ENCODE results near the gene LRBA. TPM values are rescaled to one million over a fixed set of nuclear protein-coding genes. Genes with fewer than 3 reads are reported as not detected.

Gene LRBA
- total and polyA plus RNA-seq, 2 of the 4 experiments (the other 2 are of a cell fraction): 10.2 to 51.6 TPM

- no peak overlapping the region for H4K8ac ChIP-seq (ENCODE audit: low read depth in 2 of 2, low read length in 2 of 2)
- H2BK120ac ChIP-seq (ENCODE audit: low read depth, low read length): no peak overlapping the region
- no peak overlapping the region for H2BK15ac ChIP-seq (ENCODE audit: low read depth, low read length)
- intact Hi-C loops (cut with micrococcal nuclease): loop anchor here (10.0 kb wide), 1 partner anchor 656 kb away; no protein-coding TSS in a partner anchor
- H3K79me1 ChIP-seq (ENCODE audit: low read depth in 1 of 2, low read length in 2 of 2): no peaks in the 10 kb centered on the region
- H2AK5ac ChIP-seq (ENCODE audit: low read depth, low read length): no peak overlapping the region
- no peak overlapping the region for H4K91ac ChIP-seq (ENCODE audit: insufficient read depth, low read depth, low read length)
- dilution Hi-C loops (cut with HindIII; ENCODE audit: low sequenced_read_pairs, unreplicated experiment): no loop called here
- no peak overlapping the region for H3K18ac ChIP-seq (ENCODE audit: low read depth, low read length)
- no peak for TF ChIP-seq CEBPB (IDR thresholded peaks at IDR 0.05; ENCODE audit: low read depth, low read length)
- no peak for TF ChIP-seq RCOR1 (IDR thresholded peaks at IDR 0.05; ENCODE audit: insufficient replicate concordance, low read length)
- no peak for TF ChIP-seq NFE2L2 (IDR thresholded peaks at IDR 0.05; ENCODE audit: low read depth, low read length)
- TF ChIP-seq FOS (IDR thresholded peaks at IDR 0.05; ENCODE audit: low read depth, low read length): no peak
- H4K5ac ChIP-seq (ENCODE audit: low read depth, low read length): no peak overlapping the region
- H2BK5ac ChIP-seq (ENCODE audit: low read depth, low read length, poor library complexity, severe bottlenecking): no peak overlapping the region
- no peak overlapping the region for H3K27ac ChIP-seq (ENCODE audit: insufficient read depth, low read length)
- no peak overlapping the region for H3K23ac ChIP-seq (ENCODE audit: low read depth, low read length)
- ATAC-seq (ENCODE audit: low read depth) (no peak), DNase-seq (no peak)
- BruUV-seq (replicated peaks): no TSS peak
- no peak overlapping the region for H3K4me2 ChIP-seq (ENCODE audit: low read depth, low read length)
- H2AK9ac ChIP-seq (replicated peaks; ENCODE audit: low read depth, low read length, poor library complexity): no peak overlapping the region
- no peak overlapping the region for H3K56ac ChIP-seq (ENCODE audit: extremely low read depth, insufficient read depth, low read length)
- H3K14ac ChIP-seq (replicated peaks; ENCODE audit: low read depth, low read length): no peak overlapping the region
- H3K9ac ChIP-seq (ENCODE audit: low read depth, low read length): no peak overlapping the region
- H4K20me1 ChIP-seq (ENCODE audit: insufficient read depth, low read length): no peaks in the 10 kb centered on the region
- CTCF ChIA-PET: no interaction called here
- H2BK20ac ChIP-seq (ENCODE audit: low read depth, low read length): no peak overlapping the region
- no peak overlapping the region for H3K4ac ChIP-seq (ENCODE audit: low read depth, low read length)
- POLR2A ChIA-PET (ENCODE audit: unreplicated experiment): no interaction called here
- no peaks in the 10 kb centered on the region for H3K27me3 ChIP-seq (ENCODE audit: control insufficient read depth, insufficient read depth, low read length)
- no CpG with 5 or more reads among the region's 1 CpG for WGBS, 2 experiments (ENCODE audit: extremely low coverage in 2 of 2, insufficient read length in 1 of 2)
- H3K36me3 ChIP-seq (ENCODE audit: control insufficient read depth, insufficient read depth, low read length): no peaks in the 10 kb centered on the region
- peaks cover 3% of the 10 kb centered on the region for H3K4me1 ChIP-seq (ENCODE audit: control insufficient read depth, insufficient read depth, low read length)
- H2AFZ ChIP-seq (replicated peaks; ENCODE audit: low read length, poor library complexity): no peak overlapping the region
- in situ Hi-C loops (cut with MboI; ENCODE audit: low sequenced_read_pairs): no loop called here
- no peaks in the 10 kb centered on the region for H3K9me3 ChIP-seq (ENCODE audit: control insufficient read depth, insufficient read depth, low read length)
- peaks cover 4% of the 10 kb centered on the region; the same call in 1 of the 2 replicates for H3K9me1 ChIP-seq (ENCODE audit: insufficient read depth, low read length)
- no peak overlapping the region for H3K4me3 ChIP-seq (ENCODE audit: insufficient read depth, low read depth, low read length)
These were observed 364.3 kb downstream of the LRBA start for GRCh38 chr4:150650751-150651150.
